DMS114 treated with DMSO at 0.1 percent for 48 hours (cell line): ENCODE results near the gene FOSL1.
"Not testable (repeated sequence)": the region's sequence is repeated elsewhere in the genome, so short reads cannot be mapped to it uniquely, and the experiment has no call there.

Experiments used
- DNase-seq: peaks from one replicate; lab custom pipeline; 2025; ENCODE audit not compliant: unreplicated experiment; lab: John Stamatoyannopoulos, UW

The FOSL1 gene

GRCh38 chr11:65896034-65896999 lies 3.9 kb downstream of the FOSL1 start:
- no peak for DNase-seq

GRCh38 chr11:65895482-65895981 lies 4.7 kb downstream of the FOSL1 start:
- no peak for DNase-seq

GRCh38 chr11:65894034-65894591 lies 6.1 kb downstream of the FOSL1 start:
- no peak for DNase-seq

GRCh38 chr11:65892661-65893317 lies 7.4 kb downstream of the FOSL1 start:
- DNase-seq: no peak

- DNase-seq: not testable (repeated sequence)
Measured at GRCh38 chr11:65892137-65892540, 8.0 kb downstream of the FOSL1 start.

- no peak for DNase-seq
Measured at GRCh38 chr11:65891219-65892136, 8.7 kb downstream of the FOSL1 start.

GRCh38 chr11:65890324-65891218 lies 9.6 kb downstream of the FOSL1 start, which contains the start of gene CCDC85B:
CCDC85B (plus strand) TSS chr11:65890673; CDS start chr11:65890784, 111 bp downstream.
- DNase-seq: peak; percentile 86

- peak; percentile 92 for DNase-seq
Measured at GRCh38 chr11:65888163-65888814, 11.9 kb downstream of the FOSL1 start, which contains the start of gene FIBP. FIBP (minus strand) TSS chr11:65888471; CDS start chr11:65888418, 53 bp downstream.

GRCh38 chr11:65887723-65888162 lies 12.4 kb downstream of the FOSL1 start:
- DNase-seq: no peak

- no peak for DNase-seq
Measured at GRCh38 chr11:65886826-65887722, 13.1 kb downstream of the FOSL1 start.

- DNase-seq: no peak
Measured at GRCh38 chr11:65885808-65886536, 14.2 kb downstream of the FOSL1 start.

- no peak for DNase-seq
Measured at GRCh38 chr11:65885231-65885630, 15.0 kb downstream of the FOSL1 start.

GRCh38 chr11:65884716-65885092 lies 15.5 kb downstream of the FOSL1 start:
- DNase-seq: peak; percentile 67

- DNase-seq: no peak
Measured at GRCh38 chr11:65883786-65884715, 16.1 kb downstream of the FOSL1 start.

GRCh38 chr11:65883058-65883761 lies 17.0 kb downstream of the FOSL1 start:
- DNase-seq: no peak
